HG03045 (cell line): ENCODE measurements around the gene NLGN2.

Experiments used
- ATAC-seq: cut with Tn5 transposase; IDR thresholded peaks from one replicate; pipeline ENCODE4 v1.9.1; 2021; ENCODE audit warnings: mild to moderate bottlenecking, moderate library complexity; ENCODE audit not compliant: unreplicated experiment

NLGN2 gene

DNA sequence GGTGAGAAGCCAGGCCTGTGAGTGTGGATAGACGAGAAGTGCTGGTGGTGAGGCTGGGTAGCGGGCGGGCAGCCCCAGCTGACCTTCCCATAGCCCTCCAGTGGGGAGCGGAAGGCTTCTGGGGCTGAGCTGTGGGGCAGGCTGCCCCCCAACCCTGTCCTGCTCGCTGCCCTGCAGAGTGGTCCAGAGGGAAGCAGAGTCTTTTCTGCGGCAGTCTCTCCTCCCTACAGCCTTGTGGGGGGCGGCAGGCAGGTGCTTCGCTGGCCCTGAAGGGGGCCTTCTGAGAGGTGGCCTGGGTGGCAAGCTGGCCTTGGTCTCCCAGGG, 3.7 kb downstream of the NLGN2 start:
- no peak for ATAC-seq

DNA sequence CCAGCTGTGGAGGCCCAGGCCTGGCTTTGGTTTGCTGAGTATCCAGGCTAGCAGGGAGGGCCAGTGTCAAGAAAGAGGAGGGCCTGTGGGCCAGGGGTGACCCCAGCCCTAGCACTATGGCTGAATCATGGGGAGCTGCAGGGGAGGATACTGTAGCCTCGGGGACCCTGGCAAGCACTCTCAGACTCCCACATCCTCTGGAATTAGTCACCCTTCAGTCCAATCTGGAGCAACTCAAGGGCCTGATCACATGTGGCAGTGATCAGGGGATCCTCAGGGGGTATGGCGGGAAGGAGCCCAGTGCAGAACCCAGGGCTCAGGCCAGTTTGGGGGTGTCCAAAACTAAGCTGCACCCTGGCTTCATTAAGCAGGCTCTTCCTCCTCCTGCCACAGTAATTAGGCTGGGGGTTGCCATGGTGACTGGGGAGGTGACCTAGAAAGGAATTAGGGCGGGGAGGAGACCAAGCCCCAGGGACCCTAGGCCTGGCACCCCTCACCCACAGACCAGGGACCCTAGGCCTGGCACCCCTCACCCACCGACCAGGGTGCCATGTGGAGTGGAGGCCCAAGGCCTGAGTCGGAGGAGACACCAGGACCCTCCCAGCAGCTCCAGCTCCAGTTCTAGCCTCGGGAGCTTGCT, 5.8 kb downstream of the NLGN2 start:
- ATAC-seq = no peak

DNA sequence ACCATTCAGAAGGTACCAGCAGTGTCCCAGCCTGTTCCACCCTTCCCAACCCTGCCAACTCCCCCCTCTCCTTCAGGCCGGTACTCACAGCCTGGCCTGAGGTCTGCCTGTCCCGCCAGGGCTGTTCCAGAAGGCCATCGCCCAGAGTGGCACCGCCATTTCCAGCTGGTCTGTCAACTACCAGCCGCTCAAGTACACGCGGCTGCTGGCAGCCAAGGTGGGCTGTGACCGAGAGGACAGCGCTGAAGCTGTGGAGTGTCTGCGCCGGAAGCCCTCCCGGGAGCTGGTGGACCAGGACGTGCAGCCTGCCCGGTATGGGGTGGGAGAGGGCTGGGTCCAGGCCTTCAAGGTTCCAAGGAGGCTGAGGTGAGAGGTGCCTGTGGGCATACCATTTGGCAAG, 7.2 kb downstream of the NLGN2 start:
- ATAC-seq = no peak

DNA sequence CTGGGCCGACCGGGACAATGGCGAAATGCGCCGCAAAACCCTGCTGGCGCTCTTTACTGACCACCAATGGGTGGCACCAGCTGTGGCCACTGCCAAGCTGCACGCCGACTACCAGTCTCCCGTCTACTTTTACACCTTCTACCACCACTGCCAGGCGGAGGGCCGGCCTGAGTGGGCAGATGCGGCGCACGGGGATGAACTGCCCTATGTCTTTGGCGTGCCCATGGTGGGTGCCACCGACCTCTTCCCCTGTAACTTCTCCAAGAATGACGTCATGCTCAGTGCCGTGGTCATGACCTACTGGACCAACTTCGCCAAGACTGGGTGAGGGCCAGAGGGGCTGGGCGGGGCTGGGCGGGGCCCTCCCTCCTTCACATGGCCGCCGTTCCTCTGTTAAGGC, 8.1 kb downstream of the NLGN2 start:
- no peak for ATAC-seq

DNA sequence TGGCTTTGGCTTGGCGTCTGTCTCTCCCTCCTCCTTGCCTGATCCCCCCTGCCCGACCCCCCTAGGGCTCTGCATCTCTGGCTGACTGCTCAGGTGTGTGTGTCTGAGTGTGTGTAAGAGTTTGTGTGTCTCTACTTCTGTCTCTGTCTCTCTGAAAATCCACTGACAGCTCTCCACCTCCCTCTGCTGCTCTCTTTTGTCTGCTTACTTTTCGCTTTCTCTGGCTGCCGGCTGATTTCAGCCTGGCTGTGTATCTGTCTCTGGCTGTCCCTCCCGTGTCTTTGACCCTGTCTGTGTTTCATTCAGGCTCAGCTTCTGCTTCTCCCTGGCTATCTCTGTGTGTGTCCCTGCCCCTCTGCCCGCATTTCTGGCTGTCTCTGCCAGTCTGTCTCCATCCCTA, 8.7 kb downstream of the NLGN2 start:
- ATAC-seq = no peak

DNA sequence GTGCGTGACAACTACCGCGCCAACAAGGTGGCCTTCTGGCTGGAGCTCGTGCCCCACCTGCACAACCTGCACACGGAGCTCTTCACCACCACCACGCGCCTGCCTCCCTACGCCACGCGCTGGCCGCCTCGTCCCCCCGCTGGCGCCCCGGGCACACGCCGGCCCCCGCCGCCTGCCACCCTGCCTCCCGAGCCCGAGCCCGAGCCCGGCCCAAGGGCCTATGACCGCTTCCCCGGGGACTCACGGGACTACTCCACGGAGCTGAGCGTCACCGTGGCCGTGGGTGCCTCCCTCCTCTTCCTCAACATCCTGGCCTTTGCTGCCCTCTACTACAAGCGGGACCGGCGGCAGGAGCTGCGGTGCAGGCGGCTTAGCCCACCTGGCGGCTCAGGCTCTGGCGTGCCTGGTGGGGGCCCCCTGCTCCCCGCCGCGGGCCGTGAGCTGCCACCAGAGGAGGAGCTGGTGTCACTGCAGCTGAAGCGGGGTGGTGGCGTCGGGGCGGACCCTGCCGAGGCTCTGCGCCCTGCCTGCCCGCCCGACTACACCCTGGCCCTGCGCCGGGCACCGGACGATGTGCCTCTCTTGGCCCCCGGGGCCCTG, 9.5 kb downstream of the NLGN2 start:
- ATAC-seq = no peak

DNA sequence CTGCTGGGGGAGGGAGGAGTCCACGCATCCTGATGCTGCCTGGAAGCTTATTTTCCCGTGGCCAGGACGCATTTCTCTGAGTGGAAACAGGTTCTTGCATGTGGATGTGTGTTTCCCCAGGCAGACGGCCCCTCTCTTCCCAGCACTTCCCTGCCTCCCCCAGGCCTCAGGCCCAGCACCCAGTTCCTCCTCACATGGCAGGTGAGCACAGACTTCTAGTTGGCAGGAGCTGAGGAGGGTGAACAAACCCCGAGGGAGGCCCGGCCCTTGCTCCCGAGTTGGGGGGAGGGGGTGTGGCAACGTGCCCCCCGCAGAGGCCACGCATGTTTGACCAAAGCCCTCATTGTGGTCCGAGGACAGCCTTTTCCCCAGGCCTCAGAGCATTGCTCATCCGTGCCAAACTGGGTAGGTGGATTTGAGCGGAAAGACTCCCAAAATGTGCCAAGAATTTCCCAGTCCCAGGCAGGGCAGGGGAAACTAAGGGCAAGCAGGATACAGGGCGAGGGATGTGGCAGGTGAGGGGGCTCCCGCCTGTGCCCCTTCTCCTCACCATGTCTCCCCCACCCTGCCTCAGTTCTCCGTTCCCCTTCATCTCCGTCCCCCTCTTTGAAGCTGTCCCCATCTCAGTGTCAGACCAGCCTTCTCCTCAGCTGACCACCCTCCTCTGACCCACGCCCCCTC, 11.0 kb downstream of the NLGN2 start:
- ATAC-seq = no peak

DNA sequence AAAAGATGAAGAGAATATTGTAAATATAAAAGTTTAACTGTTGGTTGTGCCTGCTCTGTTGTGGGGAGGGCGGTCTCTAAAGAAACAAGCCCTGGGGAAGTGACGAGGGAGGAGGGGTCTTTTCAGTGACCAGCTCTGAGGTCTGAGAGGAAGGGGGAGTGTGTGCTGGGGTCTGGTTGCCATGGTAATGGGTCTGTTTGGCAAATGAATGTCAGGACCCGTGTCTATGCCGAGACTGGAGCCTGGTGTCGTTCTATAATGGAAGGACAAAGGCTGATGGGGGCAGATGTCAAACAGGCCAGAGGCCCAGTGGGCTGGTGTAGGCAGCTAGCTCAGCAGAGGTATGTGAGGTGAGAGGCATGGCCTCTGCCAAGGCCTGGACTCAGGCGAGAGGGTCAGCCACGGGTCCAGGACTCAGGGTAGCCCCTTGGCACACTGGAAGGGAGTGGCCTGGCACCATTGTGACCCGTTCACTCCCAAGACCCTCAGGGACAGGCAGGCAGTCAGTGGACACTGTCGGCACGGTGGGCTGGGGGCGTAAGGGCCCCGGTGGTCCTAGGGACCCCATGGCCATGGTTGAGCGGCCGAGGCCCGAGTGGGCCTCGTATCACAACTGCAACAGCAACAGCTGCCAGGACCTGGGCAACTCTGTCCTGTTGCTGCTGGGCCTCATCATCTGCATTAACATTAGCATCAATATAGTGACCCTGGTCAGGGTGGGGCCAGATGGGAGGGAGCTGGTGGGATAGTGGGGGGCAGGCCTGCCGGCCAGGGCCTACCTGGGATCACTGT, 12.4 kb downstream of the NLGN2 start, which contains the start of gene SPEM1:
Gene SPEM1 (plus strand): TSS at position 506 of the 792 bp plus-strand sequence. CDS start 61 bp downstream, at position 567.
- ATAC-seq = no peak

DNA sequence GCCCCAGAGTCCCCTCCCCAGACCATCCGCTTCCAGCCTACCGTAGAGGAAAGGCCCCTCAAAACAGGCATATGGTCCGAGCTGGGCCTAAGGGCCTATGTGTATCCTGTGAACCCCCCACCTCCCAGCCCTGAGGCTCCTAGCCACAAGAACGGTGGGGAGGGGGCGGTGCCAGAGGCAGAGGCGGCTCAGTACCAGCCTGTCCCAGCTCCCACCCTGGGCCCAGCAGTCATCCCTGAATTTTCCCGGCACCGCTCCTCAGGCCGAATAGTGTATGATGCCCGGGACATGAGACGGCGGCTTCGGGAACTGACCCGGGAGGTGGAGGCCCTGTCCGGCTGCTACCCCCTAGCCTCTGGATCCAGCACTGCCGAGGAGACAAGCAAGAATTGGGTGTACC, 13.5 kb downstream of the NLGN2 start:
- ATAC-seq = no peak

DNA sequence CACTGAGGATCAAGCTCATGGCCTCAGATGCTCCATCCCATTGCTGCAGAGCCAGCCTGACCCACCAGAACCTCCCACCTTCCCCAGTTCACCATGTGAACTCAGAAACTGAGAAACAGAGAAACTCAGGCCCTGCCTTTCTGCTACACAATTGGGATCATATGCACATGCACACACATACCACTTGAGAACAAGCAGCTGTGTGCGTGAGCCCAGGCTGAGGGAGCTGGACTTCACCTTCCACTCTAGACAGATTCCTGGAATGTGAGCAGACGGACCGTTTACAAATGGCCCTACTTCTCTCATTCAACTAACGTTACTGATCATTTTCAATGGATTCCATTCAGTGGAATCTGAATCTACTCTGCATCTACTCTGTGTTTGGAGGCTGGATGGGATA, 16.0 kb downstream of the NLGN2 start:
- no peak for ATAC-seq

DNA sequence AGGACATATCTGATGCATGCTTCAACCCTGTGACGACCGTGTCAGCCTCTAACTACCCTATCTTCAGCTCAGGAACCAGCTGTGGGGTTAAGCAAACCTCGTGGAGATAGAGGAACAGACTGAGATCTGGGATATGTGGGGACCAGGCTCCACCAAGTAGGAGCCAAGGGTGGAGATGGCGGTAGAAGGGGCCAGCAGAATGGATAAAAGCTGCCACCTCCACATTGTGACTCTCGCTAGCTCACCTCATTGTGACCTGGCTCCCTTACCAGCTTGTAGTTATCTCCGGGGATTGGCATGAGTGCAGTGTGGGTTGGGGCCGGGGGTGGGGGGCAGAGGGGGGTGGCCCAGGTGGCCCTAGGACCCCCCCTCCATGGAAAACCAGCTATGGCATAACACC, 17.7 kb downstream of the NLGN2 start, which contains the start of gene SPEM2:
Gene SPEM2 (plus strand): TSS at position 301 of the 400 bp plus-strand sequence. CDS start 73 bp downstream, at position 374.
- ATAC-seq = no peak

DNA sequence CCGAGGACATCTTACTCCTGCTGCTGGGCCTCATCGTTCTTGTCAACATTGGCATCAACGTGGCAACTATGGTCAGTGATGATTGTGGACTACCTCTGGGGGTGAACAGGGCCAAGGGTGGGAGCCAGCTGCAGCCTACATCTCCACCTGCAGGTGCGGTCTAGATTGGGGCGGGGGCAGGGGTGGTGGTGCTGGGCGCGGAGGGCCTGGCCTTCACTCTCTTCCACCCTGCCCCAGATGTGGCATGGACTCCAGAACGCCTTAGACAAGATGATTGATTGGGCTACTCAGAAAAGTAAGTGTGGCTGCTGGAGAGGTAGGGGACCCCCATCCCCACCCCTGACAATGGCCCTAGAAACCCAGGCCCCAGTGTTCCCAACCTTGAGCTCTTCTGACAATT, 18.1 kb downstream of the NLGN2 start:
- ATAC-seq = no peak

DNA sequence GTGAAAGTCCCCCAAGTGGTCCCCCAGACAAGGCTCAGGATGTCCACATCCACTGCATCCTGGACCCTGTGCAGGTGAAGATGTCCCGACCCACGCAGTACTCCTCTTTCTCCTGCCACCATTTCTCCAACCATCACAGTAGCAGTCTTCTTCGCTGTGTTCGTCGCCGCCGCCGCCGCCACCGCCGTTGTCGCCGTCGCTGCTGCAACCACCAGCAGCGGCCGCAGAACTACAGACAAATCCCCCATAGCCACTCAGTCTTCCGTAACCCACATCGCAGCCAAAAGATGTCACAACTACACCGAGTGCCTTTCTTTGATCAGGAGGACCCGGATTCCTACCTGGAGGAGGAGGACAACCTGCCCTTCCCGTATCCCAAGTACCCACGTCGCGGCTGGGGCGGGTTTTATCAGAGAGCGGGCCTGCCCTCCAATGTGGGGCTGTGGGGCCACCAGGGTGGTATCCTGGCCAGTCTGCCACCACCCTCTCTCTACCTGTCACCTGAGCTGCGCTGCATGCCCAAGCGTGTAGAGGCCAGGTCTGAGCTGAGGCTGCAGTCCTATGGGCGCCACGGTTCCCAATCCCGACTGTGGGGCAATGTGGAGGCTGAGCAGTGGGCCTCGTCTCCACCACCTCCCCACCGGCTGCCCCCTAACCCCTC, 18.7 kb downstream of the NLGN2 start:
- ATAC-seq = no peak

DNA sequence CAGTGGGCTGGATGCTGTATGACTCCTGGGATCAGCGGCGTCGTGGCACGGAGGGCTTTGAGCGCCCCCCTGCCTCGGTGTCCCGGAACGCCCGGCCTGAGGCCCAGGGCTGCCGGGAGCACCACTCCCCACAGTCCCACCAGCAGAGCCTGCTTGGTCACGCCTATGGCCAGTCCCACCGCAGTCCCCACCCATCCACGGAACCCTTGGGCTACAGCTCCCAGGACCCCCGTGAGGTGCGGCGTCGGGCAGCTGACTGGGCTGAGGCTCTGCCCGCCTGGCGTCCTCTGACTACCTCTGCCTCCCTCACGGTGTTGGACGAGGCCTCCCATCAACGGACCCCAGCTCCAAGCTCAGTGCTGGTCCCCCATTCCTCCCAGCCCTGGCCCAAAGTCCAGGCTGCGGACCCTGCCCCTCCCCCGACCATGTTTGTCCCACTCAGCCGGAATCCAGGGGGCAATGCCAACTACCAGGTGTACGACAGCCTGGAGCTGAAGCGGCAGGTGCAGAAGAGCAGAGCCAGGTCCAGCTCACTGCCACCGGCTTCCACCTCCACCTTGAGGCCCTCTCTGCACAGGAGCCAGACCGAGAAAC, 19.3 kb downstream of the NLGN2 start:
- ATAC-seq = no peak

DNA sequence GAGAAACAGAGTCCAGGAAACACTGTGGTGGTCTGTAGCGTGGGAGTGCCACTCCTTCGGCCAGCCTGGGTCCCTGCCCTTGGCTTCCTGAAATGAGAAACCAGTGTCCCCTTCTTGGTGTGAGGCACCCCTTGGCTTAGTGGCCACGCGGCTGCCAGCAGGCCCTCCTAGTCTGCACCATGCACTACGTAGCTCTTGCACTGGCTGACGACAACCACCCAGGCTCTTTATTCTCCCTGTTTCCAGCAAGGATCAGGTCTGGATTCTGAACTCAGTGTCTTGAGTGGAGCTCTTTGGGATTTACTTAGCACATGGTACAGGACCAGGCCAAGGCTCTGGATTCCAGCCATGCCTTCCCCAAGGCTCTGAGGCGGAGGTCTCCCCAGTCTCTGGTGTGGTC, 19.9 kb downstream of the NLGN2 start:
- ATAC-seq = no peak

DNA sequence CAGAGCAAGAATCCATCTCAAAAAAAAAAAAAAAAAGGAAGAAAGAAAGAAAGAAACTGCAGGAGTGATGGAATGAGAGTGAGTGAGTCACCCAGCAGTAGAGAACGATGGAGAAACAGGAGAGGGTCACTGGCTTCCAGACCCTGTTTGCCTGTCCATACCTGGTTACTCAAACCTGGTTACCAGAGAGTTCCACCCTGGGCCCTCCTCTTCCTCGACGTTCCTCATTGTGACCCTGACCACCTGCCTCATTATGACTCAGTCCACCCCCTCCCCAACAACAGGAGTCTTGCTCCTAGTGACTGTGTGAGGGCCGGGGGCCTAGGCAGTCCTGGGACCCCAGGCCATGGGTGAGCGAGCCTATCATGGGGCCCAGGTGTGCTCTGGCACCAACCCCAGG, 20.9 kb downstream of the NLGN2 start, which contains the start of gene SPEM3:
Gene SPEM3 (plus strand): TSS at position 301 of the 400 bp plus-strand sequence. CDS start 46 bp downstream, at position 347.
- ATAC-seq = no peak

DNA sequence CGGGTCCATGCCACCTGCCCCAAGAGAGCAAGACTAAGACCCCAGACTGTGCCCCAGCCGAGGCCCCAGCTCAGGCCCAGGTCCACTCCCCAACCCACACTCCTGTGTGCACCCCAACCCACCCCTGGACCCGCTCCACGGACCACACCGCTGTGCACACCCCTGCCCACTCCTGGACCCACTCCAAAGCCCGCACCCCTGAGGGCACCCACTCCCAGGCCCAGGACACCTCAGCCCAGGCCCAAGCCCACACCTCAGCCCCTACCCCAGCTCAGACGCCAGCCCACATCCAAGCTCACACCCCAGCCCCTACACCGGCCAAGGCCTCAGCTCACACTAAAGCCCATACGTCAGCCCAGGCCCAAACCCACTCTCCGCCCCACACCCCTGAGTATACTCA, 22.1 kb downstream of the NLGN2 start:
- ATAC-seq = no peak

DNA sequence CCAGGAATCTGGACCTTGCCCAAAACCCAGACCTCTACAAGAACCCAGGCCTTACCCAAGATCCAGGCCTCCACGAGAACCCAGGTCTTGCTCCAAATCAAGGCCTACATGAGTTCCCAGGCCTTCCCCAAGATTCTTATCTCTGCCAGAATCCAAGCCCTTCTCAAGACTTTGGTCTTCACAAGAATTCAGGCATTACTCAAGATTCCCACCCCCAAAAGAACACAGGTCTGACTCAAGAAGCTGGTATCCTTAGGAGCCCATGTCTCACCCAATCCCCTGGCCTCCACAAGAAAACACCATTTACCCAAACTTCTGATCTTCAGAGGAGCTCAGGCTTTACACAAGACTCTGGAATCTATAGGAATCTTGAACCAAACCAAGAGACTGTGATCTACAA, 23.6 kb downstream of the NLGN2 start:
- no peak for ATAC-seq

DNA sequence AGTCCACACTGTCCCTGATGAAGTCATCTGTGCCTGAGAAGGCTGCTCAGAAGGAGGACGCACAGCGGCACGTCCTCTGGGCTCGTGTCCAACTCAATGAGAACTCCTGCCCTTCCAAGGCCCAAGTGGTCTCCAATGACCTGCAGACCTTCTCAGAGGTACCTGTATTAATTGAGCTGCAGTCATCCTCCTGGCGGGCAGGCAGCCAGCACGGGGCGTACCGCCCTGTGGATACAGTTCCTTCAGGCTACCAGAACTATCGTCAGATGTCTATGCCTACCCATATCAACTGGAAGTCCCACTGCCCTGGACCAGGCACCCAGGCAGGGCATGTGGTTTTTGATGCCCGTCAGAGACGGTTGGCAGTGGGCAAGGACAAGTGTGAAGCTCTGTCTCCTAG, 24.7 kb downstream of the NLGN2 start:
- no peak for ATAC-seq
